Caco-2 (cell line): ENCODE data around the gene LYRM2. TPM values are rescaled to one million over a fixed set of nuclear protein-coding genes. Genes with fewer than 3 reads are reported as not detected.
"Not testable (repeated sequence)": the region's sequence is repeated elsewhere in the genome, so short reads cannot be mapped to it uniquely, and the experiment has no call there.

Source experiments
- BruUV-seq: library from RNA; stranded (reverse); fragments of 400-500 nt; replicated peaks from 2 replicates; lab custom pipeline; 2021; lab: Mats Ljungman, UMichigan
- CTCF ChIA-PET: fragments of 300-600 bp; sonication (Branson Sonifier 250); formaldehyde crosslinking; loops from one replicate; lab custom pipeline; 2022; ENCODE audit warnings: antibody characterized with exemption; lab: Charles Lee
- POLR2A ChIA-PET: fragments of 300-600 bp; sonication (Branson Sonifier 250); formaldehyde crosslinking; loops from one replicate; lab custom pipeline; 2022; ENCODE audit warnings: antibody characterized with exemption; lab: Charles Lee
- DNase-seq, 2 experiments: peaks; one replicate each; pipeline versions ENCODE4 v3.0.0 to v3.0.0-alpha.2; 2020 to 2022
- H3K27me3 ChIP-seq: replicated peaks from 2 replicates; pipeline ENCODE4 v1.6.0; 2011; ENCODE audit warnings: low read length; ENCODE audit not compliant: control insufficient read depth, insufficient read depth
- H3K36me3 ChIP-seq: 2 replicates; pipeline ENCODE4 v1.5.1; 2011; ENCODE audit warnings: low read length; ENCODE audit not compliant: control insufficient read depth, insufficient read depth
- H3K4me1 ChIP-seq: fragments of 250-450 bp; sonication (Bioruptor Pico); 2 replicates; pipeline ENCODE4 v1.5.1; 2020; ENCODE audit warnings: mild to moderate bottlenecking
- H3K4me3 ChIP-seq: 2 replicates; pipeline ENCODE4 v1.5.1; 2011; ENCODE audit warnings: low read depth, mild to moderate bottlenecking, control low read depth, low read length
- H3K9me3 ChIP-seq: fragments of 250-450 bp; sonication (Bioruptor Pico); 2 replicates; pipeline ENCODE4 v1.5.1; 2020; ENCODE audit warnings: mild to moderate bottlenecking, moderate library complexity
- H3K27ac Mint-ChIP-seq: one replicate; pipeline ENCODE4 v1.8.0; 2022; ENCODE audit warnings: mixed read lengths; ENCODE audit not compliant: unreplicated experiment
- H3K27me3 Mint-ChIP-seq: one replicate; pipeline ENCODE4 v1.8.0; 2022; ENCODE audit warnings: mixed read lengths; ENCODE audit not compliant: insufficient read depth, unreplicated experiment
- H3K36me3 Mint-ChIP-seq: one replicate; pipeline ENCODE4 v1.8.0; 2022; ENCODE audit warnings: mild to moderate bottlenecking, mixed read lengths; ENCODE audit not compliant: insufficient read depth, unreplicated experiment
- H3K4me1 Mint-ChIP-seq: one replicate; pipeline ENCODE4 v1.8.0; 2022; ENCODE audit warnings: low read depth, mixed read lengths; ENCODE audit not compliant: unreplicated experiment
- H3K4me3 Mint-ChIP-seq: one replicate; pipeline ENCODE4 v1.8.0; 2022; ENCODE audit warnings: mild to moderate bottlenecking, moderate library complexity, mixed read lengths; ENCODE audit not compliant: unreplicated experiment
- H3K9me3 Mint-ChIP-seq: one replicate; pipeline ENCODE4 v1.8.0; 2022; ENCODE audit warnings: mixed read lengths; ENCODE audit not compliant: unreplicated experiment
- intact Hi-C: fragments of 100-400 bp; cut with micrococcal nuclease; formaldehyde crosslinking; loops from one replicate; pipeline ENCODE4 v1.10.0; 2022; ENCODE audit not compliant: unreplicated experiment
- total RNA-seq: library from RNA; stranded (reverse); gene quantifications from 2 replicates; pipeline ENCODE4 v1.2.3, GENCODE V29; 2022
- TF ChIP-seq, protein P1 (sequence below), 2 experiments: fragments of 200-600 bp in 1 of 2; IDR thresholded peaks; 1 replicate in 1 of 2; 2 replicates in 1 of 2; pipeline versions ENCODE4 v1.5.1 to v1.8.0; 2011 to 2022; ENCODE audit warnings: antibody characterized with exemption in 1 of 2, control low read depth in 1 of 2, inconsistent platforms in 1 of 2, low read depth in 1 of 2, low read length in 1 of 2, mild to moderate bottlenecking in 1 of 2, moderate library complexity in 1 of 2; ENCODE audit not compliant: insufficient read depth in 1 of 2, severe bottlenecking in 1 of 2, unreplicated experiment in 1 of 2

Gene LYRM2
- total RNA-seq, 1 experiment from 2014 or later = 40.9 TPM

DNA sequence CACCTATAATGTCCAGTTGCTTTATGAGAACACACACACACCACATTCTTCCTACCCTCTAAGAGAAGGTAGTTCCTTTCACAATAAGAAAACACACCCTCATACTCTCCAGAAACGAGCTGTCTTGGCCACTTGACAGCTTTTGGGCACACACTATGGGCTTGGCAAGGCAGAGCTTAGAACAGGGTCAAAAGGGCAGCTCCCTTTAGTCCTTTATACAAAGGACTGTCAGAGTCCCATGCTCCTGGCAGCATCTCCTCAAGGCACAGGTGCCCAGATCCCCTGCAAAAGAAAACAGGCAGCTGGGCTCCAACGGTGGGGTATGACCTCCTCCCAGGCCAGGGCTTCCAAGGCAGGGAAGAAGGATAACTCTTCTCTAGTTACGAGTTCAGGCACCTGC lies 4.9 kb upstream of the LYRM2 start:
- no peaks in the 10 kb centered on the region for H3K4me1 ChIP-seq
- H3K9me3 Mint-ChIP-seq = no peaks in the 10 kb centered on the region
- no peaks in the 10 kb centered on the region for H3K9me3 ChIP-seq
- H3K36me3 ChIP-seq = peaks cover 1% of the 10 kb centered on the region
- TF ChIP-seq, protein P1, sequence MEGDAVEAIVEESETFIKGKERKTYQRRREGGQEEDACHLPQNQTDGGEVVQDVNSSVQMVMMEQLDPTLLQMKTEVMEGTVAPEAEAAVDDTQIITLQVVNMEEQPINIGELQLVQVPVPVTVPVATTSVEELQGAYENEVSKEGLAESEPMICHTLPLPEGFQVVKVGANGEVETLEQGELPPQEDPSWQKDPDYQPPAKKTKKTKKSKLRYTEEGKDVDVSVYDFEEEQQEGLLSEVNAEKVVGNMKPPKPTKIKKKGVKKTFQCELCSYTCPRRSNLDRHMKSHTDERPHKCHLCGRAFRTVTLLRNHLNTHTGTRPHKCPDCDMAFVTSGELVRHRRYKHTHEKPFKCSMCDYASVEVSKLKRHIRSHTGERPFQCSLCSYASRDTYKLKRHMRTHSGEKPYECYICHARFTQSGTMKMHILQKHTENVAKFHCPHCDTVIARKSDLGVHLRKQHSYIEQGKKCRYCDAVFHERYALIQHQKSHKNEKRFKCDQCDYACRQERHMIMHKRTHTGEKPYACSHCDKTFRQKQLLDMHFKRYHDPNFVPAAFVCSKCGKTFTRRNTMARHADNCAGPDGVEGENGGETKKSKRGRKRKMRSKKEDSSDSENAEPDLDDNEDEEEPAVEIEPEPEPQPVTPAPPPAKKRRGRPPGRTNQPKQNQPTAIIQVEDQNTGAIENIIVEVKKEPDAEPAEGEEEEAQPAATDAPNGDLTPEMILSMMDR (IDR thresholded peaks at IDR 0.05; ENCODE audit: insufficient read depth in 1 of 2, low read depth in 1 of 2, low read length in 1 of 2, severe bottlenecking in 1 of 2, unreplicated experiment in 1 of 2) = no peak
- intact Hi-C loops = no loop called here
- H3K36me3 Mint-ChIP-seq = peaks cover 57% of the 10 kb centered on the region
- no peak overlapping the region for H3K4me3 ChIP-seq
- H3K4me3 Mint-ChIP-seq = no peak overlapping the region
- H3K27ac Mint-ChIP-seq = no peak overlapping the region
- CTCF ChIA-PET = no interaction called here
- no peaks in the 10 kb centered on the region for H3K27me3 ChIP-seq
- peaks cover 7% of the 10 kb centered on the region for H3K4me1 Mint-ChIP-seq
- H3K27me3 Mint-ChIP-seq = no peaks in the 10 kb centered on the region
- POLR2A ChIA-PET = no interaction called here
- BruUV-seq = no TSS peak
- no peak for DNase-seq

DNA sequence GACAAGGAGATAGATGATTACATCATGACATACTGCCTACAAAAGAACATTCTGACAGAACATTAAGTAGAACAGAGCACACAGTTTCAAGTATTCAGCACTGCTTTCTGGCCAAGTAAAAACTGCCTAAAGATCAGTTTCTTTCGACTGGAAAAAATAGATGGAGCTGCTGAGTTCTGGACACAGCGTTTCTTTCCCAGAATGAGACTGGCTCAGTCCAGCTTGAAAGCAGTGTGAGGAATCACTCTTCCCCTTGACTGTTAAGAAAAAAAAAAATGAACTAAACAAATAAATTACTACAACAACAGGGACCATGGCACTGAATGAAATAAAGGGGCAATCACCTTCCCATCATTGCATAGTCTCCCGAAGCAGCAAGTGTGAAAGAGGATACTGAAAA lies 4.4 kb upstream of the LYRM2 start:
- no peaks in the 10 kb centered on the region for H3K9me3 ChIP-seq
- Mint-ChIP-seq H3K4me3 (no peak overlapping the region), H3K36me3 (peaks cover 57% of the 10 kb centered on the region), H3K27ac (no peak overlapping the region), H3K9me3 (no peaks in the 10 kb centered on the region), H3K27me3 (no peaks in the 10 kb centered on the region), H3K4me1 (peaks cover 7% of the 10 kb centered on the region)
- TF ChIP-seq, protein P1 (IDR thresholded peaks at IDR 0.05; ENCODE audit: insufficient read depth in 1 of 2, low read depth in 1 of 2, low read length in 1 of 2, severe bottlenecking in 1 of 2, unreplicated experiment in 1 of 2) = no peak
- no peaks in the 10 kb centered on the region for H3K27me3 ChIP-seq
- H3K4me1 ChIP-seq = no peaks in the 10 kb centered on the region
- CTCF ChIA-PET = no interaction called here
- intact Hi-C loops = no loop called here
- H3K36me3 ChIP-seq = no peaks in the 10 kb centered on the region; the same call in 1 of the 2 replicates
- no peak for DNase-seq
- H3K4me3 ChIP-seq = no peak overlapping the region
- POLR2A ChIA-PET = no interaction called here
- no TSS peak for BruUV-seq

DNA sequence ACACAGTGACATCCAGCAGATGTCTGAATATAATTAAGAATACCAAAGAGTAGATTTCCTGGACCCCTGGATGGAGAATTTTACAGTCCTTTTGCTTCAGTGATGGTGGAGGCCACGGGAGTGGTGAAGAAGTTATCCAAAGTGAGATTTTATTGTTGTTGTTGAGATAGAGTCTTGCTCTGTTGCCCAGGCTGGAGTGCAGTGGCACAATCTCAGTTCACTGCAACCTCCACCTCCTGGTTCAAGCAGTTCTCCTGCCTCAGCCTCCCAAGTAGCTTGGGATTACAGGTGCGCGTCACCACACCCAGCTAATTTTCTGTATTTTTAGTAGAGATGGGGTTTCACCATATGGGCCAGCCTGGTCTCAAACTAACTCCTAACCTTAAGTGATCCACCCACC lies 3.0 kb upstream of the LYRM2 start:
- POLR2A ChIA-PET = interaction anchor here (0.6 kb wide), 1 partner anchor 174 kb away, joined by 4 read pairs; no protein-coding TSS in a partner anchor
- BruUV-seq, H3K9me3 Mint-ChIP-seq, H3K4me1 ChIP-seq, DNase-seq, H3K27ac Mint-ChIP-seq, H3K27me3 Mint-ChIP-seq, intact Hi-C loops, H3K9me3 ChIP-seq, H3K27me3 ChIP-seq, H3K4me3 ChIP-seq, CTCF ChIA-PET, H3K36me3 ChIP-seq, H3K4me1 Mint-ChIP-seq, H3K4me3 Mint-ChIP-seq: not testable (repeated sequence)
- peaks cover 57% of the 10 kb centered on the region for H3K36me3 Mint-ChIP-seq
